HepG2 (cell line): Measurements from ENCODE around the gene SMYD2. TPM values are rescaled to one million over a fixed set of nuclear protein-coding genes. Genes with fewer than 3 reads are reported as not detected.

Experiments used
- ATAC-seq: fragments of 200-7000 bp; cut with Tn5 transposase; 3 replicates; pipeline ENCODE4 v1.9.1; 2020; ENCODE audit warnings: mild to moderate bottlenecking, moderate library complexity
- BruUV-seq: library from RNA; stranded (reverse); fragments of 400-500 nt; replicated peaks from 2 replicates; lab custom pipeline; 2021; lab: Mats Ljungman, UMichigan
- CTCF ChIA-PET: fragments of 300-600 bp; formaldehyde crosslinking; extraction: SDS; loops from one replicate; lab custom pipeline; 2021; ENCODE audit warnings: low total read pairs, inconsistent platforms, low intra/inter-chr PET ratio; lab: Yijun Ruan, JAX
- POLR2A ChIA-PET: fragments of 350-600 bp; sonication (Branson Sonifier 250); formaldehyde crosslinking; loops from one replicate; lab custom pipeline; 2020; ENCODE audit warnings: antibody characterized with exemption, inconsistent platforms; lab: Yijun Ruan, JAX
- DNase-seq: peaks from one replicate; pipeline ENCODE4 v3.0.0-alpha.2; 2015; ENCODE audit warnings: low spot score
- FAIRE-seq: peaks from 3 replicates; lab custom pipeline; 2011; peaks lifted over from hg19 to GRCh38; lab: Jason Lieb, UNC
- H2AFZ ChIP-seq: one replicate; pipeline ENCODE4 v1.6.1; 2011; ENCODE audit warnings: low read length, inconsistent platforms
- H3K27ac ChIP-seq: fragments of 300-600 bp; 3 replicates; pipeline ENCODE4 v1.8.0; 2011; ENCODE audit warnings: mixed run types, mild to moderate bottlenecking, mixed read lengths, low read length, inconsistent platforms; ENCODE audit not compliant: insufficient read depth; ENCODE audit errors: extremely low read length
- H3K27me3 ChIP-seq, 2 experiments: fragments of 200-600 bp in 1 of 2; 2 replicates in 1 of 2; 3 replicates in 1 of 2; pipeline versions ENCODE4 v1.6.0 to v1.8.0; 2011; ENCODE audit warnings: low read length in 2 of 2, mild to moderate bottlenecking in 2 of 2, moderate library complexity in 2 of 2, inconsistent platforms in 1 of 2; ENCODE audit not compliant: insufficient read depth in 2 of 2, control insufficient read depth in 1 of 2
- H3K36me3 ChIP-seq, 2 experiments: fragments of 200-600 bp in 1 of 2; replicated peaks in 1 of 2; 2 replicates in 1 of 2; 3 replicates in 1 of 2; pipeline versions ENCODE4 v1.5.1 to v1.8.0; 2011; ENCODE audit warnings: low read length in 2 of 2, inconsistent platforms in 1 of 2; ENCODE audit not compliant: insufficient read depth in 2 of 2, control insufficient read depth in 1 of 2
- H3K4me1 ChIP-seq: 2 replicates; pipeline ENCODE4 v1.5.1; 2012; ENCODE audit warnings: low read length, inconsistent platforms; ENCODE audit not compliant: insufficient read depth
- H3K4me2 ChIP-seq: 2 replicates; pipeline ENCODE4 v1.6.0; 2011; ENCODE audit warnings: low read depth, low read length, inconsistent platforms
- H3K4me3 ChIP-seq, 3 experiments: fragments of 200-600 bp in 1 of 3; sonication (generic), shearing (Covaris generic) in 1 of 3; replicated peaks in 1 of 3; 2 replicates each; pipeline ENCODE4 v1.5.1; 2011 to 2016; ENCODE audit warnings: low read length in 3 of 3, inconsistent platforms in 2 of 3, low read depth in 2 of 3, mild to moderate bottlenecking in 2 of 3, control low read depth in 1 of 3, mixed read lengths in 1 of 3; ENCODE audit not compliant: insufficient read depth in 1 of 3
- H3K79me2 ChIP-seq: one replicate; pipeline ENCODE4 v1.6.1; 2011; ENCODE audit warnings: low read length, inconsistent platforms; ENCODE audit not compliant: insufficient read depth
- H3K9ac ChIP-seq: 2 replicates; pipeline ENCODE4 v1.6.0; 2011; ENCODE audit warnings: mild to moderate bottlenecking, low read depth, low read length, inconsistent platforms; ENCODE audit not compliant: insufficient read depth
- H3K9me3 ChIP-seq: 2 replicates; pipeline ENCODE4 v1.5.1; 2012; ENCODE audit warnings: mild to moderate bottlenecking, low read length
- H4K20me1 ChIP-seq: 2 replicates; pipeline ENCODE4 v1.6.0; 2011; ENCODE audit warnings: inconsistent platforms, mild to moderate bottlenecking, low read length, moderate library complexity; ENCODE audit not compliant: insufficient read depth
- FOSL2 ChIP-seq: sonication (generic); formaldehyde crosslinking; IDR thresholded peaks from 2 replicates; pipeline ENCODE4 v1.4.0; 2020; ENCODE audit warnings: missing genetic modification reagents
- FUBP1 ChIP-seq: sonication (generic); formaldehyde crosslinking; IDR thresholded peaks from 2 replicates; pipeline ENCODE4 v1.5.1; 2020; ENCODE audit warnings: missing genetic modification reagents, mild to moderate bottlenecking, borderline replicate concordance
- HMGXB4 ChIP-seq, 2 experiments: sonication (generic) in 1 of 2; formaldehyde crosslinking in 1 of 2; IDR thresholded peaks; 2 replicates each; pipeline versions ENCODE4 v1.4.0 to v1.6.1; 2018 to 2020; ENCODE audit warnings: missing genetic modification reagents in 2 of 2, borderline replicate concordance in 1 of 2, low read depth in 1 of 2, mild to moderate bottlenecking in 1 of 2, missing biosample characterization in 1 of 2
- KDM2A ChIP-seq: sonication (generic); formaldehyde crosslinking; IDR thresholded peaks from 2 replicates; pipeline ENCODE4 v1.4.0; 2020; ENCODE audit warnings: low read depth, missing genetic modification reagents, borderline replicate concordance
- NFIB ChIP-seq: sonication (generic); formaldehyde crosslinking; IDR thresholded peaks from 2 replicates; pipeline ENCODE4 v1.9.0; 2021; ENCODE audit warnings: missing genetic modification reagents, mild to moderate bottlenecking, borderline replicate concordance
- STAG1 ChIP-seq: sonication (generic); formaldehyde crosslinking; IDR thresholded peaks from 2 replicates; pipeline ENCODE4 v1.4.0; 2020; ENCODE audit warnings: missing genetic modification reagents
- TARDBP ChIP-seq: sonication (generic); formaldehyde crosslinking; IDR thresholded peaks from 2 replicates; pipeline ENCODE4 v1.8.0; 2022; ENCODE audit warnings: mild to moderate bottlenecking, missing genetic modification reagents
- ZFAT ChIP-seq: sonication (generic); formaldehyde crosslinking; conservative IDR thresholded peaks from 2 replicates; pipeline ENCODE4 v1.8.1; 2023; ENCODE audit warnings: missing genetic modification reagents, inconsistent platforms
- ZNF280B ChIP-seq: sonication (generic); formaldehyde crosslinking; IDR thresholded peaks from 2 replicates; pipeline ENCODE4 v1.5.0; 2020; ENCODE audit warnings: missing genetic modification reagents, mild to moderate bottlenecking, borderline replicate concordance
- ZNF776 ChIP-seq: sonication (generic); formaldehyde crosslinking; IDR thresholded peaks from 2 replicates; pipeline ENCODE4 v1.4.0; 2020; ENCODE audit warnings: mild to moderate bottlenecking, missing genetic modification reagents
- WGBS: methylation state at CpG from one replicate; pipeline ENCODE4 v1.1.6; 2017; ENCODE audit warnings: low lambda C conversion rate; 5-methylcytosine and 5-hydroxymethylcytosine counted together
- in situ Hi-C: cut with HindIII; loops from 2 replicates; pipeline ENCODE4 v1.10.0; 2017; ENCODE audit warnings: low pct_unique_long_range_greater_than_20kb; ENCODE audit not compliant: extremely low pct_ligation_motif_present
- intact Hi-C: fragments of 100-400 bp; cut with micrococcal nuclease; formaldehyde crosslinking; loops from one replicate; pipeline ENCODE4 v1.10.0; 2022; ENCODE audit not compliant: unreplicated experiment
- polyA plus RNA-seq, 8 experiments: library from polyadenylated mRNA; depleted of rRNA in 3 of 8; stranded (reverse) in 7 of 8; unstranded in 1 of 8; fragments of >200 nt; fragmentation: Illumina TruSeq in 4 of 8; extraction: Trizol in 4 of 8; gene quantifications; 2 replicates each; pipeline versions ENCODE4 v1.2.1 to v1.2.3, GENCODE V29; 2011 to 2016; ENCODE audit warnings: low read depth in 4 of 8, missing spikeins in 1 of 8, mixed read lengths in 1 of 8; ENCODE audit not compliant: insufficient read depth in 1 of 8
- total RNA-seq, 5 experiments: library from RNA; depleted of rRNA; stranded (reverse); fragments of >200 nt; fragmentation: Illumina TruSeq; extraction: Trizol; gene quantifications; 2 replicates each; pipeline ENCODE4 v1.2.3, GENCODE V29; 2016; ENCODE audit warnings: low read depth in 1 of 5

The SMYD2 gene
- total and polyA plus RNA-seq, 2 of the 13 experiments (the other 11 are each of a cell fraction or from before 2014, with no cell fraction given): 72.7 to 139 TPM

GRCh38 chr1:214327514-214327913 lies 46.6 kb downstream of the SMYD2 start (continued):
- TF ChIP-seq FUBP1 (CRISPR knock-in tag) (no peak), ZNF776 (CRISPR knock-in tag) (no peak)
- TF ChIP-seq, all 625 proteins: peak for 0

- H3K9me3 ChIP-seq: no peaks in the 10 kb centered on the region
- no peak overlapping the region for H2AFZ ChIP-seq
- intact Hi-C loops (loop anchor here (1.0 to 10.0 kb wide), 4 partner anchors 68 to 1204 kb away; no protein-coding TSS in a partner anchor), in situ Hi-C loops (no loop called here)
- BruUV-seq: no TSS peak
- H4K20me1 ChIP-seq: peaks cover 3% of the 10 kb centered on the region
- H3K9ac ChIP-seq: no peak overlapping the region
- no peaks in the 10 kb centered on the region for H3K4me1 ChIP-seq
- CTCF ChIA-PET: interaction anchor here (0.7 to 8.2 kb wide), 4 partner anchors 67 to 1206 kb away, joined by 3 to 82 read pairs (median 10); no protein-coding TSS in a partner anchor
- peak; percentile 91 for ATAC-seq
- peak; percentile 72 for FAIRE-seq
- H3K4me2 ChIP-seq: no peak overlapping the region
- no peaks in the 10 kb centered on the region for H3K27me3 ChIP-seq
- no peaks in the 10 kb centered on the region for H3K79me2 ChIP-seq
- WGBS: 100% methylated on average over 1 of the region's 11 CpGs
- H3K4me3 ChIP-seq: no peak overlapping the region
- POLR2A ChIA-PET: interaction anchor here (1.2 to 1.5 kb wide), 2 partner anchors 44 to 48 kb away, joined by 4 to 6 read pairs; partner anchors contain the start of gene SMYD2
- no peak overlapping the region for H3K27ac ChIP-seq
- peaks cover 15 to 80% of the 10 kb centered on the region in 2 experiments for H3K36me3 ChIP-seq
- peak; percentile 65 for DNase-seq
- 0 out of 4 replicates have a peak, but pooled peaks of 1 of the 2 experiments have one; percentile 46 for TF ChIP-seq HMGXB4 (CRISPR knock-in tag; IDR thresholded peaks at IDR 0.05; ENCODE audit: borderline replicate concordance in 1 of 2, low read depth in 1 of 2)
- peak; percentile 98 for TF ChIP-seq STAG1
- no peak for TF ChIP-seq TARDBP (CRISPR knock-in tag)
- peak; percentile 66 for TF ChIP-seq FOSL2 (CRISPR knock-in tag)
- no peak for TF ChIP-seq ZFAT (CRISPR knock-in tag)
- TF ChIP-seq NFIB (CRISPR knock-in tag): 0 out of 2 replicates have a peak, but pooled peaks have one; percentile 28
- TF ChIP-seq KDM2A (CRISPR knock-in tag): 0 out of 2 replicates have a peak, but pooled peaks have one; percentile 32
- 0 out of 2 replicates have a peak, but pooled peaks have one; percentile 27 for TF ChIP-seq ZNF280B
Observed at GRCh38 chr1:214328770-214329469, 48.0 kb downstream of the SMYD2 start.
